SK-N-SH (cell line): ENCODE data around the gene NDUFS6.

ENCODE experiments used
- CTCF ChIP-seq: fragments of 200-600 bp; sonication (generic); IDR thresholded peaks from 2 replicates; pipeline ENCODE4 v1.6.1; 2017; ENCODE audit warnings: antibody characterized with exemption, mild to moderate bottlenecking, moderate library complexity
- ELF1 ChIP-seq: IDR thresholded peaks from 2 replicates; pipeline ENCODE4 v1.4.0; 2012
- EP300 ChIP-seq, 2 experiments: IDR thresholded peaks; 2 replicates each; pipeline versions ENCODE4 v1.4.0 to v1.6.1; 2012; ENCODE audit warnings: borderline replicate concordance in 1 of 2, low read depth in 1 of 2, low read length in 1 of 2
- EZH2phosphoT487 ChIP-seq: fragments of 200-600 bp; sonication (generic); IDR thresholded peaks from 2 replicates; pipeline ENCODE4 v1.6.1; 2017; ENCODE audit warnings: low read depth, mixed run types, mild to moderate bottlenecking, antibody characterized with exemption, moderate library complexity, borderline replicate concordance
- FOSL2 ChIP-seq: IDR thresholded peaks from 2 replicates; pipeline ENCODE4 v1.4.0; 2012; ENCODE audit warnings: low read depth, mild to moderate bottlenecking, moderate library complexity, borderline replicate concordance
- GABPA ChIP-seq: IDR thresholded peaks from 2 replicates; pipeline ENCODE4 v1.4.0; 2012; ENCODE audit warnings: low read depth, mild to moderate bottlenecking
- IRF3 ChIP-seq: fragments of 150-350 bp; IDR thresholded peaks from 2 replicates; pipeline ENCODE4 v1.6.1; 2016; ENCODE audit warnings: mild to moderate bottlenecking, low read depth, low read length
- MAX ChIP-seq: IDR thresholded peaks from 2 replicates; pipeline ENCODE4 v1.4.0; 2012; ENCODE audit warnings: low read depth
- MXI1 ChIP-seq: IDR thresholded peaks from 2 replicates; pipeline ENCODE4 v1.6.1; 2012; ENCODE audit warnings: mild to moderate bottlenecking, low read depth, low read length, improper control_type of control experiment
- NRF1 ChIP-seq: IDR thresholded peaks from 2 replicates; pipeline ENCODE4 v1.6.1; 2012; ENCODE audit warnings: low read depth, mild to moderate bottlenecking, low read length
- POLR2AphosphoS5 ChIP-seq: IDR thresholded peaks from 2 replicates; pipeline ENCODE4 v1.6.1; 2012; ENCODE audit warnings: low read depth, low read length
- TCF12 ChIP-seq: IDR thresholded peaks from 2 replicates; pipeline ENCODE4 v1.4.0; 2012
- USF2 ChIP-seq: fragments of 150-350 bp; IDR thresholded peaks from 2 replicates; pipeline ENCODE4 v1.6.1; 2017; ENCODE audit warnings: antibody characterized with exemption, low read length, low read depth, borderline replicate concordance
- YY1 ChIP-seq: IDR thresholded peaks from 2 replicates; pipeline ENCODE4 v1.4.0; 2012; ENCODE audit warnings: low read depth, mild to moderate bottlenecking

- TF ChIP-seq CTCF (no peak), MXI1 (no peak), IRF3 (no peak), USF2 (no peak), TCF12 (no peak), EZH2phosphoT487 (no peak), YY1 (no peak), NRF1 (no peak), MAX (no peak), EP300 (IDR thresholded peaks at IDR 0.05; ENCODE audit: borderline replicate concordance in 1 of 2, low read depth in 1 of 2, low read length in 1 of 2) (no peak), ELF1 (no peak), POLR2AphosphoS5 (no peak), GABPA (no peak), FOSL2 (no peak)
These were observed 26.7 kb downstream of the NDUFS6 start for GRCh38 chr5:1827886-1828397.
